Measurements from ENCODE around the gene CBLIF.

CBLIF gene

DNA sequence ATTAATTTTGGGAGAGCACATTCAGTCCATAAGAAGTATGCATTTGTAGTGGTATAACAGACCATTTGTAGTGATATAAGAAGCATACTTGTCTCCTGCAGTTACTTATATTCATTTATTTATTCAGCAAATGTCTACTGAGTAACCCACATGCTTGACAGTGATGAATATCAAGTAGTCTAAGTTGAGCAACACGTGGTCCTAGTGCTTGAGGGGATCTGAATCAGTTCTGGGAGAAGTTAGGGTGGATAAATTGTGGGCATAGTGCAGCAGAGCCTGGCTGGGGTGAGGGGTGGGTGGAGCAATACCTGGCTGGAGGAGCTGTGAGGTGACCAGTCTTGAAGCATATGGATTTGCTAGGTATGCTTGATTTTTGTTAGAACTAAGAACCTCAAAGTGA lies 65.8 kb downstream of the CBLIF start:
- no peak for DNase-seq (ENCODE audit: low spot score)
- TF ChIP-seq, protein P1, sequence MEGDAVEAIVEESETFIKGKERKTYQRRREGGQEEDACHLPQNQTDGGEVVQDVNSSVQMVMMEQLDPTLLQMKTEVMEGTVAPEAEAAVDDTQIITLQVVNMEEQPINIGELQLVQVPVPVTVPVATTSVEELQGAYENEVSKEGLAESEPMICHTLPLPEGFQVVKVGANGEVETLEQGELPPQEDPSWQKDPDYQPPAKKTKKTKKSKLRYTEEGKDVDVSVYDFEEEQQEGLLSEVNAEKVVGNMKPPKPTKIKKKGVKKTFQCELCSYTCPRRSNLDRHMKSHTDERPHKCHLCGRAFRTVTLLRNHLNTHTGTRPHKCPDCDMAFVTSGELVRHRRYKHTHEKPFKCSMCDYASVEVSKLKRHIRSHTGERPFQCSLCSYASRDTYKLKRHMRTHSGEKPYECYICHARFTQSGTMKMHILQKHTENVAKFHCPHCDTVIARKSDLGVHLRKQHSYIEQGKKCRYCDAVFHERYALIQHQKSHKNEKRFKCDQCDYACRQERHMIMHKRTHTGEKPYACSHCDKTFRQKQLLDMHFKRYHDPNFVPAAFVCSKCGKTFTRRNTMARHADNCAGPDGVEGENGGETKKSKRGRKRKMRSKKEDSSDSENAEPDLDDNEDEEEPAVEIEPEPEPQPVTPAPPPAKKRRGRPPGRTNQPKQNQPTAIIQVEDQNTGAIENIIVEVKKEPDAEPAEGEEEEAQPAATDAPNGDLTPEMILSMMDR (IDR thresholded peaks at IDR 0.05; ENCODE audit: extremely low read depth, missing control alignments) = no peak
